Measurements from ENCODE around the gene GPR37L1.

DNA sequence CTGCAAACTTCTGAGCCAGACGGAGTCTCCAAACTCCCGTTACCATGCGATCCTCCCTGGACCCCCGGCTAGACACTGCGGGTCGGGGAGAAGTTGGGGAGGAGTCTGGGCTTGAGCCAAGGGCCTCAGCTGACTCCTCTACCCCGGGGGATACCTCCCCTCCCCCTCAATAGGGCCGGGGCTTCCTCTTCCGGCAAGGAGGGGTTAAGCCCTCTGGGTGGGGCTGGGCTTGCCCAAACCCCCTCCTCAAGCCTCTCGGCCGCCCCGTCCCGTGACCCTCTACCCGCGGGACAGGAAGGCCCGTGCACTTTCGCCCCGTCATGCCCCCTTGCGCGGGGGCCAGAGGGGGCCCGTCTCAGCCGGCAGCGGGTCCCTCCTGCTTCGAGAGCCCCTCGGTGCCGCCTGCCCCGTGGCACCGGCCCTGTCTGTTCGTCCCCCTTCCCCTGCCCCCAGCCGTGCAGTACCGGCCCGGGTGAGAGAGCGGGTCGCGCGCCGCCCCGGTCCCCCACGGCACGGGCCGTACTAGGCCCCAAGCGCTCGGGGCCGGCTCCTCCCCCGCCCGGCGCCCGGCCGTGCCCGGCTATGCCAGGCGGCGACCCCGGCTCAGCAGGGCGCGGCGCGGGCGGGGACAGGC, 21.2 kb downstream of the GPR37L1 start:
- TF ChIP-seq TAF1 (IDR thresholded peaks at IDR 0.05; ENCODE audit: low read depth) (0 out of 2 replicates have a peak, but pooled peaks have one; percentile 44), TCF12 (IDR thresholded peaks at IDR 0.05; ENCODE audit: low read depth) (no peak; the same call in 1 of the 2 replicates), CREB1 (IDR thresholded peaks at IDR 0.05; ENCODE audit: low read depth) (no peak), RAD21 (IDR thresholded peaks at IDR 0.05; ENCODE audit: low read depth) (no peak), ZBTB7A (IDR thresholded peaks at IDR 0.05; ENCODE audit: low read depth) (peak; percentile 97), YY1 (IDR thresholded peaks at IDR 0.05; ENCODE audit: low read depth) (no peak), EP300 (IDR thresholded peaks at IDR 0.05; ENCODE audit: borderline replicate concordance) (no peak), NFIC (IDR thresholded peaks at IDR 0.05) (no peak), CEBPB (IDR thresholded peaks at IDR 0.05) (no peak), FOXM1 (IDR thresholded peaks at IDR 0.05; ENCODE audit: borderline replicate concordance, low read depth) (no peak)
- TF ChIP-seq, protein P1, sequence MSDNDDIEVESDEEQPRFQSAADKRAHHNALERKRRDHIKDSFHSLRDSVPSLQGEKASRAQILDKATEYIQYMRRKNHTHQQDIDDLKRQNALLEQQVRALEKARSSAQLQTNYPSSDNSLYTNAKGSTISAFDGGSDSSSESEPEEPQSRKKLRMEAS (IDR thresholded peaks at IDR 0.05) = no peak
- TF ChIP-seq, protein P2, sequence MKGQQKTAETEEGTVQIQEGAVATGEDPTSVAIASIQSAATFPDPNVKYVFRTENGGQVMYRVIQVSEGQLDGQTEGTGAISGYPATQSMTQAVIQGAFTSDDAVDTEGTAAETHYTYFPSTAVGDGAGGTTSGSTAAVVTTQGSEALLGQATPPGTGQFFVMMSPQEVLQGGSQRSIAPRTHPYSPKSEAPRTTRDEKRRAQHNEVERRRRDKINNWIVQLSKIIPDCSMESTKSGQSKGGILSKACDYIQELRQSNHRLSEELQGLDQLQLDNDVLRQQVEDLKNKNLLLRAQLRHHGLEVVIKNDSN (IDR thresholded peaks at IDR 0.05) = 0 out of 2 replicates have a peak, but pooled peaks have one; percentile 7
- TF ChIP-seq, protein P3, sequence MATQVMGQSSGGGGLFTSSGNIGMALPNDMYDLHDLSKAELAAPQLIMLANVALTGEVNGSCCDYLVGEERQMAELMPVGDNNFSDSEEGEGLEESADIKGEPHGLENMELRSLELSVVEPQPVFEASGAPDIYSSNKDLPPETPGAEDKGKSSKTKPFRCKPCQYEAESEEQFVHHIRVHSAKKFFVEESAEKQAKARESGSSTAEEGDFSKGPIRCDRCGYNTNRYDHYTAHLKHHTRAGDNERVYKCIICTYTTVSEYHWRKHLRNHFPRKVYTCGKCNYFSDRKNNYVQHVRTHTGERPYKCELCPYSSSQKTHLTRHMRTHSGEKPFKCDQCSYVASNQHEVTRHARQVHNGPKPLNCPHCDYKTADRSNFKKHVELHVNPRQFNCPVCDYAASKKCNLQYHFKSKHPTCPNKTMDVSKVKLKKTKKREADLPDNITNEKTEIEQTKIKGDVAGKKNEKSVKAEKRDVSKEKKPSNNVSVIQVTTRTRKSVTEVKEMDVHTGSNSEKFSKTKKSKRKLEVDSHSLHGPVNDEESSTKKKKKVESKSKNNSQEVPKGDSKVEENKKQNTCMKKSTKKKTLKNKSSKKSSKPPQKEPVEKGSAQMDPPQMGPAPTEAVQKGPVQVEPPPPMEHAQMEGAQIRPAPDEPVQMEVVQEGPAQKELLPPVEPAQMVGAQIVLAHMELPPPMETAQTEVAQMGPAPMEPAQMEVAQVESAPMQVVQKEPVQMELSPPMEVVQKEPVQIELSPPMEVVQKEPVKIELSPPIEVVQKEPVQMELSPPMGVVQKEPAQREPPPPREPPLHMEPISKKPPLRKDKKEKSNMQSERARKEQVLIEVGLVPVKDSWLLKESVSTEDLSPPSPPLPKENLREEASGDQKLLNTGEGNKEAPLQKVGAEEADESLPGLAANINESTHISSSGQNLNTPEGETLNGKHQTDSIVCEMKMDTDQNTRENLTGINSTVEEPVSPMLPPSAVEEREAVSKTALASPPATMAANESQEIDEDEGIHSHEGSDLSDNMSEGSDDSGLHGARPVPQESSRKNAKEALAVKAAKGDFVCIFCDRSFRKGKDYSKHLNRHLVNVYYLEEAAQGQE (IDR thresholded peaks at IDR 0.05; ENCODE audit: low read depth) = no peak
